DND-41 (cell line): ENCODE results near the gene AKAP9.

Source experiments
- ATAC-seq: fragments of 200-7000 bp; cut with Tn5 transposase; 3 replicates; pipeline ENCODE4 v1.9.1; 2021; ENCODE audit warnings: low read depth; ENCODE audit not compliant: insufficient read depth
- DNase-seq: peaks from one replicate; pipeline ENCODE4 v3.0.0-alpha.2; 2020
- H2AFZ ChIP-seq: 2 replicates; pipeline ENCODE4 v1.6.0; 2012; ENCODE audit warnings: low read depth, low read length
- H3K27ac ChIP-seq: 2 replicates; pipeline ENCODE4 v1.5.1; 2012; ENCODE audit warnings: low read length, inconsistent platforms
- H3K27me3 ChIP-seq: fragments of 200-600 bp; sonication (generic); 2 replicates; pipeline ENCODE4 v1.6.0; 2012; ENCODE audit warnings: low read length, mild to moderate bottlenecking, inconsistent platforms; ENCODE audit not compliant: insufficient read depth, poor library complexity
- H3K36me3 ChIP-seq: 2 replicates; pipeline ENCODE4 v1.5.1; 2012; ENCODE audit warnings: low read length, inconsistent platforms; ENCODE audit not compliant: insufficient read depth
- H3K4me1 ChIP-seq: 2 replicates; pipeline ENCODE4 v1.5.1; 2012; ENCODE audit warnings: mild to moderate bottlenecking, low read length; ENCODE audit not compliant: insufficient read depth
- H3K4me2 ChIP-seq: 2 replicates; pipeline ENCODE4 v1.6.0; 2012; ENCODE audit warnings: mild to moderate bottlenecking, moderate library complexity, low read length, inconsistent platforms; ENCODE audit not compliant: insufficient read depth
- H3K4me3 ChIP-seq, 2 experiments: fragments of 200-600 bp in 1 of 2; shearing (Covaris generic) in 1 of 2; 2 replicates each; pipeline ENCODE4 v1.5.1; 2012 to 2016; ENCODE audit warnings: inconsistent platforms in 2 of 2, low read length in 2 of 2, mild to moderate bottlenecking in 2 of 2, low read depth in 1 of 2, moderate library complexity in 1 of 2
- H3K79me2 ChIP-seq: 2 replicates; pipeline ENCODE4 v1.6.0; 2012; ENCODE audit warnings: low read length, inconsistent platforms; ENCODE audit not compliant: insufficient read depth
- H3K9ac ChIP-seq: 2 replicates; pipeline ENCODE4 v1.6.0; 2012; ENCODE audit warnings: low read depth, mild to moderate bottlenecking, inconsistent platforms, low read length, moderate library complexity
- H3K9me3 ChIP-seq: 2 replicates; pipeline ENCODE4 v1.5.1; 2012; ENCODE audit warnings: low read length, moderate library complexity, mild to moderate bottlenecking, inconsistent platforms; ENCODE audit not compliant: insufficient read depth, severe bottlenecking
- H4K20me1 ChIP-seq: 2 replicates; pipeline ENCODE4 v1.6.0; 2012; ENCODE audit warnings: low read length; ENCODE audit not compliant: insufficient read depth
- CTCF ChIP-seq: IDR thresholded peaks from 2 replicates; pipeline ENCODE4 v1.5.1; 2012; ENCODE audit warnings: borderline replicate concordance, low read length, moderate library complexity, mild to moderate bottlenecking; ENCODE audit not compliant: poor library complexity, severe bottlenecking; ENCODE audit errors: extremely low read depth
- EZH2 ChIP-seq: IDR thresholded peaks from 3 replicates; pipeline ENCODE4 v1.6.1; 2012; ENCODE audit warnings: borderline replicate concordance, low read depth, mild to moderate bottlenecking, moderate library complexity, low read length, inconsistent platforms; ENCODE audit not compliant: severe bottlenecking

The AKAP9 gene

GRCh38 chr7:91894781-91895480 is 45.7 kb upstream of the AKAP9 start:
- ATAC-seq (no peak), DNase-seq (no peak)
- Histone ChIP-seq H3K9me3 (peaks cover under 1% of the 10 kb centered on the region), H3K4me3 (no peak overlapping the region), H2AFZ (no peak overlapping the region), H3K27me3 (peaks cover 5% of the 10 kb centered on the region), H3K36me3 (no peaks in the 10 kb centered on the region), H3K9ac (no peak overlapping the region), H3K27ac (no peak overlapping the region), H3K4me1 (no peaks in the 10 kb centered on the region), H3K79me2 (no peaks in the 10 kb centered on the region), H3K4me2 (no peak overlapping the region), H4K20me1 (no peaks in the 10 kb centered on the region)
- TF ChIP-seq EZH2 (no peak), CTCF (no peak)

DNA sequence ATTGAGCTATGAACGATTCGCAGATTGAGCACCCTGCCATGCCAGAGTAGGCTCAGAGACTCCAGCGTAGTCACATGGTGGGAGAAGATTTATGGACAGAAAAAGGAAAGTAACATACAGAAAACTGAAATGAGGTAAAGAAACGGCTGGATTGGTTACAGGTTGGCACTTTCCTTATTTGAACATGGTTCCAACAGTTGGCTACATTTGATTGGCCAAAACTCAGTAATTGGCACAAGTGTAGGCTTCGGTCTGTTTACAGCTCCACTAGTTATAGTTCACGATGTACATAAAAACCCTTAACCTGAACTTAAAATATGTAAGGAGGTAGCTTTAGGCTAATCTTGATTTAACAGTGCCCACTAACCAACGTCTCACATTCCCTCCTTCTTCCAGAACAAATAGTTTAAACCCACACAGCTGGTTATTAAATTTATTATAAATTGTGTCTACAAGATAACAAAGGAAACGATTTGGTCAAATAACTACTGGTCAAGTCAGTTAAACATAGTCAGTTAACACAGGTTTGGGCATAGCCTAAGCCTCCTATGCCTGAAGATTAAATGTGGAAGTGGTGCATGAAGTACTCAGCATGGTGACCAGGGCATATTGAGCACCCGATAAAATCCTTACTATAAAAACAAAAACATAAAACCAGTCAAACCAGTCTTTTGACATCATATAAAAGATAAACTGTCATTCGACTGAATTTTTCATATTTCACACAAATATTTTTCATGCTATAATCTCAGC is 42.2 kb upstream of the AKAP9 start:
- Histone ChIP-seq H3K9me3 (no peaks in the 10 kb centered on the region), H3K9ac (no peak overlapping the region), H2AFZ (no peak overlapping the region), H3K4me1 (no peaks in the 10 kb centered on the region), H4K20me1 (no peaks in the 10 kb centered on the region), H3K36me3 (no peaks in the 10 kb centered on the region), H3K79me2 (no peaks in the 10 kb centered on the region), H3K27ac (no peak overlapping the region), H3K27me3 (peaks cover 5% of the 10 kb centered on the region), H3K4me2 (no peak overlapping the region), H3K4me3 (no peak overlapping the region)
- TF ChIP-seq CTCF (no peak), EZH2 (no peak)
- no peak for ATAC-seq
- no peak for DNase-seq

- DNase-seq: no peak
- H2AFZ ChIP-seq: no peak overlapping the region
- no peak overlapping the region for H3K4me3 ChIP-seq
- no peak for ATAC-seq
- H3K4me1 ChIP-seq: no peaks in the 10 kb centered on the region
- peaks cover 5% of the 10 kb centered on the region for H3K27me3 ChIP-seq
- no peak for TF ChIP-seq EZH2
- no peak for TF ChIP-seq CTCF
- H3K9me3 ChIP-seq: no peaks in the 10 kb centered on the region
- H4K20me1 ChIP-seq: no peaks in the 10 kb centered on the region
- no peak overlapping the region for H3K4me2 ChIP-seq
- no peak overlapping the region for H3K9ac ChIP-seq
- no peaks in the 10 kb centered on the region for H3K79me2 ChIP-seq
- H3K36me3 ChIP-seq: no peaks in the 10 kb centered on the region
- no peak overlapping the region for H3K27ac ChIP-seq
Observed at GRCh38 chr7:91899563-91899962, 41.1 kb upstream of the AKAP9 start.
